GM12873 (cell line): Measurements from ENCODE around the gene RAE1.

ENCODE experiments used
- CTCF ChIP-seq: IDR thresholded peaks from 2 replicates; pipeline ENCODE4 v1.5.1; 2012; ENCODE audit warnings: low read depth, mild to moderate bottlenecking, moderate library complexity, low read length, control low read depth; ENCODE audit not compliant: insufficient read depth; ENCODE audit errors: missing control alignments

The RAE1 gene

GRCh38 chr20:57417830-57418780 is 67.0 kb downstream of the RAE1 start:
- no peak for TF ChIP-seq CTCF

DNA sequence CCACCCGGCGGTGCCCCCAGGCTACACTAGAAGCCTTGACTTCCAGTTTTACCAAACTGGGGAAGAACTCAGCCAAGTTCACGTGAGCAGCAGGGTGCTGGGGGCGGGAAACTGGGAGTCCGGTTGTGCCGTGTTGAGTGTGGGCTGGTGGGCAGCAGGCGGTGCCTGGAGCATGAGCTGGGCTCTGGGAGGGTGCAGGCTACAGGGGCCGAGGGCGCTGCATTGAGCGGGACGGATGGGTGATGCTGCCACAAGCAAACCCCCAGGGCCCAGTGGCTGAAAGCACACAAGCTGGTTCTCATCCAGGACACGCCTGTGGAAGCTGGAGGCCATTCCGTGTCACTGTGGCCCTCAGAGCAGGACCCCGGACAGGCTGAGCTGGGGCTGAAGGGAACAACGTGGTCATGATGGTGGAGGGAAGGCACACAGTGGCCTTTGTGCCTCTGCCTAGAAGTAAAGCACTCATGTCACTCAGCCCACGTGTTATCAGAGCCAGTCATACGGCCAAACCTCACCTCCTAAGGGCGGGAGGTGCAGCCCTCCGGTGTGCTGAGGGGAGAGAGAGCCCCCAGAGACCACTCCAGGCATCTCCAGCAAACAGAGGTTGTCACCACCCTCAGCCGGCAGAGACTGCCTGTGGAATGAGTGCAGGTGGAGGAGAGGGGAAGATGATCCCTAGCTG is 69.7 kb downstream of the RAE1 start:
- TF ChIP-seq CTCF, result no peak

- no peak for TF ChIP-seq CTCF
Measured at GRCh38 chr20:57421253-57422220, 70.5 kb downstream of the RAE1 start.

DNA sequence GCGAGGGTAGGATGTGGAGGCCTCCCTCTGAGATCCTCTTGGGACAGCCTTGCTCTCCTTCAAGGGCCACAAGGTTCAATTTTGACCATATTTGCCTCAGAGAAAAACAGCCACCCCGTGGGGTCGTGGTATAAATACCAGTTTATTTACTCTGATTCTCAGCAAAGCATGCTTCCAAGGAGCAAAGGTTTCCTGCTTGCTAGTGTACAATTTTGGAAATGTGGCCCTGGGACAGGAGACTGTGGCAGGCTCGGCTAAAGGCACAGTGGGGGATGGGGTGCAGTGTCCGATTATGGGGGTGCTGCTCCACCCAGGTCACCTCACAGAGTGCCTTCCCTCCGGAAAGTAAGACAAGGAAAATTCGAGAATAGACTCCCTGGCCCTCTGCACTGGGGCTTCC is 71.2 kb downstream of the RAE1 start:
- no peak for TF ChIP-seq CTCF

DNA sequence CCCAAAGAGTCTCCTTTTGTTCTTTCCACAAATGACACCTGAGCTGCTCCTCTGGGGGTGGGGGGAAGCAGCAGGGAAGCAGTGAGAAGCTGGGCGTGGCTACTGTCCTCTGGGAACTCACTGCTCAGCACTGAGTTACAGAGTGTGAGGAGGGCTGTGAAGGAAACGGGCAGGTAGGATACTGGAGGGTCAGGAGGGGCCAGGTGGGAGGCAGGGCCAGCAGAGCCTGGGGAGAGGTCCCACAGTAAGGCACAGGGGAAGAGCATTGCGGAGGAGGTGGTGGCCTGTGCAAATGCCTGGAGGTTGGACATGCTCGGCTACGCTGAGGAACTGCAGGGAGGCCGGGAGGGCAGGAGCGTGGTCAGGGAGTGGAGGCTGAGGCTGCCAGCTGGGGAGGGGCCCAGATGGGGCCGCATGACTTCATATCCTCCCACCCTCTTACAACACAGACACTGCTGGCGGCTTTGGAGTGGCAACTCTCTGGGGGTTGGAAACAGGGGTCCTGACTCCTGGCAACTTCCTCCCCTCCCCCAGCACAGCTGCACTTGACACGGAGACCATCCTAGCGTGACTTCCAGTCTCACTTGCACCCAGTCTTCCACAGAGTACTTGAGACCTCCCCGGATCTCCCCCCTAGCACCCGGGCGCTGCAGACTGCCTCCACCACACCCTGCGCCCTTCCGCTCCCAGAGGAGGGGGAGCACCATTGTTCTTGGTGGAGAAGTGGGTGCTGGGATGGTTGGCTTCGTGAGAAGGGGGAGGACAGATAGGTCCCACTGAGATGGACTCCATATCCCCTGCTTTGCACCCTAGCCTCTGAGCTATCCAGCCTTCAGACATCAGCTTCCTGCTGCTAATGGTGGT is 74.3 kb downstream of the RAE1 start:
- TF ChIP-seq CTCF, result no peak

DNA sequence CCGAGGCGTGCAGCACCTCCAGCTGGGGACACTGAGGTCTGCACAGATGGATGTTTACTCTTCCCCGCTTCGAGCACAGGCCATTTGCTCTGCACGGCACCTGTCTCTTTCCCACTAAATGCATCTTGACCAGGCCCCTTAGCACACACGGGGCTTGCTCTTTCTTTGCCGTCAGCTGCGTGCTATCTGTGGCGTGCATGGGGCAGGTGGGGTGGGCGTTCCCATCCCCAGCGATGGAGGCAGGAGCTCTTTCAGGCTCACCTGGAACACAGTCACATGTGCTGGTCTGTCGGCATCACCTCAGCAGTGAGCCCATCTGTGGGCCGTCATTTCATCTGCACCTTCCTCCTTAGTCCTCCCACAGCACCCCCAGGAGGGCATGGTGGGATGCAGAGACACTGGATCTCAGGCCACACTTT is 75.2 kb downstream of the RAE1 start:
- no peak for TF ChIP-seq CTCF
